H1 (cell line): ENCODE results near the gene ACY1. TPM values are rescaled to one million over a fixed set of nuclear protein-coding genes. Genes with fewer than 3 reads are reported as not detected.

ENCODE experiments used
- CTCF ChIA-PET: fragments of 300-600 bp; sonication (Branson Sonifier 250); formaldehyde crosslinking; loops from one replicate; lab custom pipeline; 2021; ENCODE audit not compliant: partially characterized antibody; lab: Charles Lee
- POLR2A ChIA-PET: fragments of 300-600 bp; sonication (Branson Sonifier 250); formaldehyde crosslinking; loops from one replicate; lab custom pipeline; 2021; ENCODE audit warnings: inconsistent platforms; ENCODE audit not compliant: partially characterized antibody; lab: Charles Lee
- DNase-seq, 2 experiments: peaks; one replicate each; pipeline versions ENCODE4 v3.0.0 to v3.0.0-alpha.2; 2010 to 2022; ENCODE audit warnings: low spot score in 2 of 2, low read depth in 1 of 2, mixed read lengths in 1 of 2
- FAIRE-seq: peaks from 2 replicates; lab custom pipeline; 2011; peaks lifted over from hg19 to GRCh38; lab: Jason Lieb, UNC
- H2AFZ ChIP-seq: 2 replicates; pipeline ENCODE4 v1.8.1; 2012; ENCODE audit warnings: low read length, inconsistent platforms
- H2AK5ac ChIP-seq: 2 replicates; pipeline ENCODE4 v1.6.1; 2013; ENCODE audit warnings: low read depth, low read length
- H2BK120ac ChIP-seq: replicated peaks from 2 replicates; pipeline ENCODE3; 2013; ENCODE audit warnings: low read depth, low read length, inconsistent platforms
- H2BK12ac ChIP-seq: 2 replicates; pipeline ENCODE4 v1.6.1; 2013; ENCODE audit warnings: low read depth, low read length
- H2BK15ac ChIP-seq: 2 replicates; pipeline ENCODE4 v1.6.1; 2013; ENCODE audit warnings: low read length
- H2BK20ac ChIP-seq: 2 replicates; pipeline ENCODE4 v1.6.1; 2013; ENCODE audit warnings: low read length
- H2BK5ac ChIP-seq: 2 replicates; pipeline ENCODE4 v1.6.1; 2013; ENCODE audit warnings: low read depth, low read length
- H3K14ac ChIP-seq: 2 replicates; pipeline ENCODE4 v1.6.1; 2013; ENCODE audit warnings: inconsistent platforms; ENCODE audit not compliant: insufficient read length
- H3K18ac ChIP-seq: 2 replicates; pipeline ENCODE4 v1.6.1; 2013; ENCODE audit warnings: low read length; ENCODE audit errors: extremely low read depth
- H3K23ac ChIP-seq: 2 replicates; pipeline ENCODE4 v1.6.1; 2013; ENCODE audit warnings: inconsistent platforms; ENCODE audit not compliant: insufficient read length
- H3K23me2 ChIP-seq: 2 replicates; pipeline ENCODE4 v1.6.1; 2013; ENCODE audit warnings: low read depth, low read length
- H3K27ac ChIP-seq: 2 replicates; pipeline ENCODE4 v1.6.1; 2011; ENCODE audit warnings: low read depth, low read length, inconsistent platforms
- H3K27me3 ChIP-seq, 4 experiments: replicated peaks in 1 of 4; 1 replicate in 1 of 4; 2 replicates in 3 of 4; pipeline versions ENCODE4 v1.6.1 to v1.8.1; 2011 to 2013; ENCODE audit warnings: low read length in 3 of 4, mild to moderate bottlenecking in 3 of 4, inconsistent platforms in 2 of 4, mixed read lengths in 2 of 4, moderate library complexity in 1 of 4; ENCODE audit not compliant: control insufficient read depth in 3 of 4, insufficient read depth in 3 of 4; ENCODE audit errors: extremely low read depth in 1 of 4
- H3K36me3 ChIP-seq, 4 experiments: 2 replicates each; pipeline versions ENCODE4 v1.6.1 to v1.8.1; 2011 to 2013; ENCODE audit warnings: mild to moderate bottlenecking in 4 of 4, low read length in 3 of 4, moderate library complexity in 2 of 4, control low read depth in 1 of 4, inconsistent platforms in 1 of 4; ENCODE audit not compliant: insufficient read depth in 4 of 4, control insufficient read depth in 2 of 4
- H3K4ac ChIP-seq: replicated peaks from 2 replicates; pipeline ENCODE3; 2013; ENCODE audit warnings: low read length, low read depth, mixed read lengths, inconsistent platforms; ENCODE audit not compliant: insufficient read length
- H3K4me1 ChIP-seq, 4 experiments: replicated peaks in 1 of 4; 1 replicate in 1 of 4; 2 replicates in 3 of 4; pipeline versions ENCODE4 v1.6.1 to v1.8.1; 2011 to 2013; ENCODE audit warnings: low read length in 3 of 4, inconsistent platforms in 2 of 4, mixed read lengths in 1 of 4; ENCODE audit not compliant: insufficient read depth in 4 of 4, control insufficient read depth in 3 of 4
- H3K4me2 ChIP-seq, 2 experiments: 2 replicates each; pipeline versions ENCODE4 v1.6.1 to v1.8.1; 2011 to 2013; ENCODE audit warnings: low read depth in 2 of 2, low read length in 2 of 2, control low read depth in 1 of 2, inconsistent platforms in 1 of 2, mild to moderate bottlenecking in 1 of 2; ENCODE audit not compliant: insufficient read depth in 1 of 2
- H3K4me3 ChIP-seq, 4 experiments: fragments of 200-600, 300-600 bp in 1 of 4; sonication (generic), shearing (Covaris generic), sonication (Bioruptor Twin) in 1 of 4; 2 replicates each; pipeline versions ENCODE4 v1.5.1 to v1.8.1; 2011 to 2016; ENCODE audit warnings: low read length in 4 of 4, low read depth in 3 of 4, control low read depth in 2 of 4, inconsistent platforms in 2 of 4, mild to moderate bottlenecking in 2 of 4, mixed read lengths in 1 of 4, moderate library complexity in 1 of 4; ENCODE audit not compliant: insufficient read depth in 2 of 4; ENCODE audit errors: extremely low read depth in 1 of 4
- H3K56ac ChIP-seq: replicated peaks from 2 replicates; pipeline ENCODE3; 2013; ENCODE audit warnings: low read depth, mild to moderate bottlenecking, mixed read lengths, low read length, inconsistent platforms; ENCODE audit not compliant: insufficient read length
- H3K79me1 ChIP-seq: 2 replicates; pipeline ENCODE4 v1.6.1; 2013; ENCODE audit warnings: low read depth, low read length, control low read depth
- H3K79me2 ChIP-seq, 2 experiments: 2 replicates each; pipeline versions ENCODE4 v1.6.1 to v1.8.1; 2012 to 2013; ENCODE audit warnings: low read length in 2 of 2, mild to moderate bottlenecking in 2 of 2, inconsistent platforms in 1 of 2; ENCODE audit not compliant: insufficient read depth in 2 of 2, control insufficient read depth in 1 of 2
- H3K9ac ChIP-seq, 4 experiments: replicated peaks in 1 of 4; 1 replicate in 1 of 4; 2 replicates in 3 of 4; pipeline versions ENCODE4 v1.6.1 to v1.8.1; 2011 to 2013; ENCODE audit warnings: low read depth in 3 of 4, low read length in 3 of 4, control low read depth in 2 of 4, mild to moderate bottlenecking in 2 of 4, moderate library complexity in 2 of 4, inconsistent platforms in 1 of 4; ENCODE audit errors: extremely low read depth in 1 of 4
- H3K9me3 ChIP-seq, 2 experiments: 2 replicates each; pipeline versions ENCODE4 v1.6.1 to v1.8.1; 2012 to 2013; ENCODE audit warnings: mild to moderate bottlenecking in 2 of 2, moderate library complexity in 2 of 2, control low read depth in 1 of 2, inconsistent platforms in 1 of 2, low read depth in 1 of 2, low read length in 1 of 2, mixed read lengths in 1 of 2; ENCODE audit not compliant: insufficient read depth in 2 of 2
- H4K20me1 ChIP-seq, 2 experiments: replicated peaks in 1 of 2; 2 replicates each; pipeline versions ENCODE3 to v1.8.1; 2011 to 2013; ENCODE audit warnings: inconsistent platforms in 2 of 2, low read length in 2 of 2, mild to moderate bottlenecking in 1 of 2; ENCODE audit not compliant: insufficient read depth in 2 of 2, control insufficient read depth in 1 of 2
- H4K5ac ChIP-seq: 2 replicates; pipeline ENCODE4 v1.6.1; 2013; ENCODE audit warnings: low read length, low read depth, mixed read lengths, inconsistent platforms; ENCODE audit not compliant: insufficient read length
- H4K8ac ChIP-seq: 2 replicates; pipeline ENCODE4 v1.8.0; 2013; ENCODE audit warnings: mild to moderate bottlenecking, moderate library complexity, low read length, inconsistent platforms; ENCODE audit not compliant: insufficient read depth; ENCODE audit errors: extremely low read depth
- H4K91ac ChIP-seq: replicated peaks from 2 replicates; pipeline ENCODE3; 2013; ENCODE audit warnings: low read length, mixed read lengths, inconsistent platforms; ENCODE audit not compliant: insufficient read length
- BACH1 ChIP-seq: IDR thresholded peaks from 2 replicates; pipeline ENCODE4 v1.6.1; 2012; ENCODE audit warnings: low read length, improper control_type of control experiment
- BCL11A ChIP-seq, 2 experiments: IDR thresholded peaks; one replicate each; pipeline ENCODE4 v1.6.1; 2011; ENCODE audit warnings: low read depth in 2 of 2, low read length in 2 of 2, mild to moderate bottlenecking in 2 of 2
- CBX5 ChIP-seq: fragments of 300-800, 300-1000 bp; sonication (generic); IDR thresholded peaks from 2 replicates; pipeline ENCODE4 v1.7.1; 2016; ENCODE audit warnings: antibody characterized with exemption, low read length, low read depth
- EGR1 ChIP-seq: IDR thresholded peaks from 2 replicates; pipeline ENCODE4 v1.6.1; 2011; ENCODE audit warnings: low read depth, low read length, borderline replicate concordance
- FOSL1 ChIP-seq: IDR thresholded peaks from 2 replicates; pipeline ENCODE4 v1.6.1; 2011; ENCODE audit warnings: mild to moderate bottlenecking, low read depth, low read length, moderate library complexity; ENCODE audit not compliant: insufficient read depth
- KDM4A ChIP-seq: IDR thresholded peaks from one replicate; pipeline ENCODE4 v1.7.1; 2012; ENCODE audit warnings: low read depth, mild to moderate bottlenecking, moderate library complexity, low read length, inconsistent platforms; ENCODE audit not compliant: severe bottlenecking
- RAD21 ChIP-seq, 2 experiments: IDR thresholded peaks in 1 of 2; conservative IDR thresholded peaks in 1 of 2; 2 replicates each; pipeline ENCODE4 v1.6.1; 2011; ENCODE audit warnings: low read depth in 2 of 2, low read length in 2 of 2, improper control_type of control experiment in 1 of 2, inconsistent platforms in 1 of 2, mild to moderate bottlenecking in 1 of 2, moderate library complexity in 1 of 2
- RFX5 ChIP-seq: IDR thresholded peaks from 2 replicates; pipeline ENCODE4 v1.6.1; 2011; ENCODE audit warnings: low read depth, low read length, improper control_type of control experiment, borderline replicate concordance
- SP1 ChIP-seq: IDR thresholded peaks from 2 replicates; pipeline ENCODE4 v1.6.1; 2011; ENCODE audit warnings: low read depth, low read length
- TAF7 ChIP-seq: optimal IDR thresholded peaks from 2 replicates; pipeline ENCODE3; 2011; ENCODE audit warnings: low read depth, mild to moderate bottlenecking, inconsistent platforms, low read length, moderate library complexity, borderline replicate concordance
- TBP ChIP-seq: IDR thresholded peaks from 2 replicates; pipeline ENCODE4 v1.6.1; 2011; ENCODE audit warnings: low read depth, low read length, improper control_type of control experiment
- WGBS, 2 experiments: shearing (Covaris generic) in 1 of 2; methylation state at CpG; one replicate each; pipeline versions ENCODE4 v1.1.6 to v1.1.7; 2013 to 2015; ENCODE audit warnings: low lambda C conversion rate in 2 of 2, mixed read lengths in 2 of 2, inconsistent platforms in 1 of 2, low coverage in 1 of 2, missing lambda C conversion rate in 1 of 2; ENCODE audit not compliant: insufficient replicate concordance in 2 of 2, insufficient coverage in 1 of 2, insufficient read length in 1 of 2; ENCODE audit errors: extremely low coverage in 1 of 2, missing lambda C conversion rate in 1 of 2; 5-methylcytosine and 5-hydroxymethylcytosine counted together
- polyA plus RNA-seq, 7 experiments: library from polyadenylated mRNA; depleted of rRNA in 3 of 7; stranded (reverse) in 5 of 7; unstranded in 2 of 7; fragments of >200 nt in 5 of 7; fragments of 200-250 nt in 2 of 7; gene quantifications; 1 replicate in 5 of 7; 2 replicates in 1 of 7; 4 replicates in 1 of 7; pipeline versions ENCODE4 v1.2.1 to v1.2.3, GENCODE V29; 2011 to 2013; ENCODE audit warnings: missing spikeins in 2 of 7, mixed read lengths in 2 of 7
- total RNA-seq: library from RNA; stranded (reverse); fragmentation: NEBNext Ultra II Directional; extraction: Animal tissue kit (Norgen Biotek cat#: 25700); gene quantifications from 2 replicates; pipeline ENCODE4 v1.2.1, GENCODE V29; 2021

The ACY1 gene
- total and polyA plus RNA-seq, 2 of the 8 experiments (the other 6 are each of a cell fraction or from before 2014, with no cell fraction given): 48.3 to 113 TPM

DNA sequence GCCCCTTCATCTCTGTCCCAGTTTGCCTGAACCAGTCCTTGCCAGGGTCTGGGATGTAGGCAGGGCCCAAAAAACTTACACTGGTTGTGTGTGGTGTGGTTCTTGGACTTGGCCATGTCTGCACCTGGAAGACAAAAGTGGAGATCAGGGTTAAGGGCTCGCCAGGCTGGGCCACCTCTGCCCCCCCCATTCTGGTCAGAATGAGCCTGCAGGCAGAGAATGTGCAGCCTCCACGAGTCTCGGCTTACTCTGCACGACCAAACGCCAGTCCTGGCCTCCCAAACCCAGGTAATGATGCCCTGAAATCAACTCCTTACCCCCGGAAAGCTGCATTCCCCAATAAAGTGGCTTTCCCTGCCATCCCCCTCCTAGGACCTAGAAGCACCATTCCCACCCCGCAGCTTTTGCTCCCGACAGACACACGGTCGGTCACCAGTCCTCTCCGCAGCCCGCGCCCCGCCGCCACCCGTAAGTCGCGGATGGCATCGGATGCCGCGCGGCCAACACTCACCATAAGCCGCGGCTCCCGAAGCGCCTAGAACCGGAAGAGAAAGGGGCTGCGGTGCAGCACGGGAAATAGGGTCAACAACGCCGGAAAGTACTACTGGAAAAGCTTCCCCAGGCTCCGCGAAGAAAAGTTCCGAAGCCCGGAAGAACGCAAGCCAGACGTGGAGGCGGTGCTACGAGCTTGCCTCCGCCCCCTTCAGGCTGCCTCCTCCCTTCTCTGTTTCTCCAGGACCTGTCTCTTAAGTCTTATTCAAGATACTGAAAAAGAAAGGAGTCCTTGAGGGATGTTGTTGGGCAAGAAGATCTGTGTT is 12.2 kb downstream of the ACY1 start, which contains the start of gene RPL29:
RPL29 (minus strand) TSS at position 550 of the 818 bp plus-strand sequence; CDS start at position 116, 434 bp downstream.
- peak within 1 kb of the TSS; percentile 95 for H4K91ac ChIP-seq
- H3K9ac ChIP-seq: peak within 1 kb of the TSS; percentile 97 to 99 (median 98)
- no peak within 1 kb of the TSS for H3K14ac ChIP-seq
- peak within 1 kb of the TSS; percentile 91 for H3K27ac ChIP-seq
- no peak within 1 kb of the TSS for H2BK15ac ChIP-seq
- DNase-seq (peak; percentile 89 to 91), FAIRE-seq (peak; percentile 82)
- ChIA-PET CTCF (interaction anchor here (0.6 to 6.2 kb wide), 14 partner anchors 9 to 1620 kb away, joined by 3 to 46 read pairs (median 4); partner anchors contain the start of genes ABHD14B, ACY1 and DUSP7), POLR2A (interaction anchor here (0.6 to 25.9 kb wide), 57 partner anchors 9 to 455 kb away, joined by 3 to 923 read pairs (median 4); partner anchors contain the start of genes ABHD14A, ABHD14B, ACY1 and DUSP7)
- peak within 1 kb of the TSS; percentile 96 for H2AK5ac ChIP-seq
- H3K4me1 ChIP-seq: peaks cover 4 to 20% (median 8%) of the 10 kb centered on the region in 4 experiments; a peak in 5 of 7 replicates
- peaks cover 0 to 17% of the 10 kb centered on the region in 2 experiments; a peak in 3 of 4 replicates for H3K79me2 ChIP-seq
- no peaks in the 10 kb centered on the region for H3K27me3 ChIP-seq
- H4K20me1 ChIP-seq: peaks cover 3 to 6% of the 10 kb centered on the region in 2 experiments
- peak within 1 kb of the TSS; percentile 85 to 91 for H3K4me2 ChIP-seq
- H3K36me3 ChIP-seq: peaks cover 17 to 39% (median 28%) of the 10 kb centered on the region in 4 experiments
- H4K5ac ChIP-seq: peak within 1 kb of the TSS; percentile 97
- H3K23ac ChIP-seq: no peak within 1 kb of the TSS
- peak within 1 kb of the TSS; percentile 98 for H2BK5ac ChIP-seq
- peak within 1 kb of the TSS; percentile 100 for H4K8ac ChIP-seq
- H2AFZ ChIP-seq: no peak within 1 kb of the TSS
- H3K4ac ChIP-seq: peak within 1 kb of the TSS; percentile 98
- peak within 1 kb of the TSS; percentile 55; the same call in 1 of the 2 replicates for H2BK12ac ChIP-seq
- H3K18ac ChIP-seq: peak within 1 kb of the TSS; percentile 87
- peaks cover 4% of the 10 kb centered on the region for H3K79me1 ChIP-seq
- peak within 1 kb of the TSS; percentile 57; the same call in 1 of the 2 replicates for H2BK20ac ChIP-seq
- H3K9me3 ChIP-seq: no peaks in the 10 kb centered on the region
- peak within 1 kb of the TSS; percentile 76 to 100 (median 88) for H3K4me3 ChIP-seq
- WGBS, 2 experiments: 1% methylated on average over 40 of the region's 40 CpGs; no CpG with 5 or more reads in 1 of the 2 experiments
- peaks cover 5% of the 10 kb centered on the region; the same call in 1 of the 2 replicates for H3K23me2 ChIP-seq
- peak within 1 kb of the TSS; percentile 48 for H2BK120ac ChIP-seq
- peak within 1 kb of the TSS; percentile 92 for H3K56ac ChIP-seq
- TF ChIP-seq RFX5: peak; percentile 24; the same call in 1 of the 2 replicates
- no peak for TF ChIP-seq BACH1
- peak; percentile 99 for TF ChIP-seq TAF7
- TF ChIP-seq FOSL1: no peak
- no peak for TF ChIP-seq CBX5
- TF ChIP-seq EGR1: no peak
- TF ChIP-seq RAD21 (IDR thresholded peaks at IDR 0.05 in 1 of 2, conservative IDR thresholded peaks at IDR 0.05 in 1 of 2; ENCODE audit: low read depth in 2 of 2, low read length in 2 of 2): no peak
- no peak for TF ChIP-seq BCL11A (IDR thresholded peaks at IDR 0.05; ENCODE audit: low read depth in 2 of 2, low read length in 2 of 2)
- peak; percentile 91 for TF ChIP-seq SP1
- no peak for TF ChIP-seq KDM4A
- peak; percentile 99 for TF ChIP-seq TBP
